SK-N-SH (cell line): ENCODE data around the gene LRRC75A. TPM values are rescaled to one million over a fixed set of nuclear protein-coding genes. Genes with fewer than 3 reads are reported as not detected.

Experiments
- CTCF ChIA-PET: fragments of 300-600, 350-600 bp; formaldehyde crosslinking; extraction: SDS; loops from one replicate; lab custom pipeline; 2021; lab: Yijun Ruan, JAX
- POLR2A ChIA-PET: fragments of 350-600 bp; sonication (Branson Sonifier 250); formaldehyde crosslinking; extraction: SDS; loops from one replicate; lab custom pipeline; 2020; ENCODE audit warnings: antibody characterized with exemption, inconsistent platforms; lab: Yijun Ruan, JAX
- DNase-seq: peaks from one replicate; pipeline ENCODE4 v3.0.0; 2012
- H2AFZ ChIP-seq: fragments of 200-600 bp; sonication (generic); 2 replicates; pipeline ENCODE4 v1.8.1; 2016; ENCODE audit warnings: antibody characterized with exemption, mild to moderate bottlenecking, low read depth
- H3F3A ChIP-seq: fragments of 200-600 bp; sonication (generic); replicated peaks from 2 replicates; pipeline ENCODE3; 2016; ENCODE audit warnings: antibody characterized with exemption, mild to moderate bottlenecking; ENCODE audit not compliant: insufficient read depth
- H3K27ac ChIP-seq, 2 experiments: fragments of 200-500 bp in 1 of 2; fragments of 200-600 bp in 1 of 2; sonication (Bioruptor generic) in 1 of 2; sonication (generic), shearing (Covaris generic) in 1 of 2; 2 replicates each; pipeline versions ENCODE4 v1.5.1 to v1.6.1; 2014 to 2016; ENCODE audit warnings: low read depth in 2 of 2, inconsistent platforms in 1 of 2, low read length in 1 of 2, mild to moderate bottlenecking in 1 of 2, mixed read lengths in 1 of 2
- H3K27me3 ChIP-seq: fragments of 200-600 bp; sonication (generic), shearing (Covaris generic); 2 replicates; pipeline ENCODE4 v1.6.1; 2016; ENCODE audit warnings: mixed run types; ENCODE audit not compliant: insufficient read depth
- H3K36me3 ChIP-seq, 2 experiments: fragments of 200-500 bp in 1 of 2; fragments of 200-600 bp in 1 of 2; sonication (Bioruptor generic) in 1 of 2; sonication (generic) in 1 of 2; replicated peaks in 1 of 2; 2 replicates each; pipeline versions ENCODE3 to v1.5.1; 2014 to 2016; ENCODE audit warnings: low read length in 1 of 2, mild to moderate bottlenecking in 1 of 2; ENCODE audit not compliant: insufficient read depth in 2 of 2, control insufficient read depth in 1 of 2
- H3K4me1 ChIP-seq, 2 experiments: fragments of 200-500 bp in 1 of 2; fragments of 200-600 bp in 1 of 2; sonication (Bioruptor generic) in 1 of 2; sonication (generic), shearing (Covaris generic) in 1 of 2; 2 replicates each; pipeline versions ENCODE4 v1.5.1 to v1.6.1; 2014 to 2016; ENCODE audit warnings: low read depth in 1 of 2, low read length in 1 of 2, mixed run types in 1 of 2; ENCODE audit not compliant: insufficient read depth in 2 of 2, control insufficient read depth in 1 of 2
- H3K4me2 ChIP-seq: fragments of 200-600 bp; sonication (generic), shearing (Covaris generic); 2 replicates; pipeline ENCODE4 v1.6.1; 2017; ENCODE audit warnings: mixed run types
- H3K4me3 ChIP-seq, 2 experiments: fragments of 200-500 bp in 1 of 2; fragments of 200-600 bp in 1 of 2; sonication (Bioruptor generic) in 1 of 2; sonication (generic), shearing (Covaris generic) in 1 of 2; 2 replicates each; pipeline versions ENCODE4 v1.5.1 to v1.8.1; 2014 to 2016; ENCODE audit warnings: low read depth in 2 of 2, inconsistent platforms in 1 of 2, low read length in 1 of 2, mild to moderate bottlenecking in 1 of 2, mixed read lengths in 1 of 2, moderate library complexity in 1 of 2
- H3K79me2 ChIP-seq: fragments of 200-600 bp; sonication (generic); 2 replicates; pipeline ENCODE4 v1.8.1; 2017; ENCODE audit warnings: mild to moderate bottlenecking; ENCODE audit not compliant: insufficient read depth
- H3K9ac ChIP-seq: fragments of 200-600 bp; sonication (generic); 2 replicates; pipeline ENCODE4 v1.6.1; 2017; ENCODE audit warnings: mixed run types
- H3K9me2 ChIP-seq: fragments of 200-600 bp; sonication (generic); 2 replicates; pipeline ENCODE4 v1.6.1; 2017; ENCODE audit warnings: mixed run types
- H3K9me3 ChIP-seq: fragments of 200-600 bp; sonication (generic); 2 replicates; pipeline ENCODE4 v1.6.1; 2017; ENCODE audit warnings: mixed run types, mild to moderate bottlenecking, moderate library complexity
- H4K20me1 ChIP-seq: fragments of 200-600 bp; sonication (generic); 2 replicates; pipeline ENCODE4 v1.6.1; 2017; ENCODE audit warnings: mild to moderate bottlenecking, mixed run types; ENCODE audit not compliant: insufficient read depth
- CHD2 ChIP-seq: fragments of 150-350 bp; IDR thresholded peaks from 2 replicates; pipeline ENCODE4 v1.6.1; 2018; ENCODE audit warnings: low read length; ENCODE audit not compliant: partially characterized antibody
- EP300 ChIP-seq, 2 experiments: IDR thresholded peaks; 2 replicates each; pipeline versions ENCODE4 v1.4.0 to v1.6.1; 2012; ENCODE audit warnings: borderline replicate concordance in 1 of 2, low read depth in 1 of 2, low read length in 1 of 2
- EZH2phosphoT487 ChIP-seq: fragments of 200-600 bp; sonication (generic); IDR thresholded peaks from 2 replicates; pipeline ENCODE4 v1.6.1; 2017; ENCODE audit warnings: low read depth, mixed run types, mild to moderate bottlenecking, antibody characterized with exemption, moderate library complexity, borderline replicate concordance
- FOSL2 ChIP-seq: IDR thresholded peaks from 2 replicates; pipeline ENCODE4 v1.4.0; 2012; ENCODE audit warnings: low read depth, mild to moderate bottlenecking, moderate library complexity, borderline replicate concordance
- FOXJ3 ChIP-seq: sonication (generic); formaldehyde crosslinking; IDR thresholded peaks from 2 replicates; pipeline ENCODE4 v1.5.1; 2020; ENCODE audit warnings: mild to moderate bottlenecking, missing genetic modification reagents
- GATA2 ChIP-seq: sonication (generic); formaldehyde crosslinking; IDR thresholded peaks from 2 replicates; pipeline ENCODE4 v1.5.0; 2020; ENCODE audit warnings: mild to moderate bottlenecking, missing genetic modification reagents
- IRF3 ChIP-seq: fragments of 150-350 bp; IDR thresholded peaks from 2 replicates; pipeline ENCODE4 v1.6.1; 2016; ENCODE audit warnings: mild to moderate bottlenecking, low read depth, low read length
- JUND ChIP-seq: IDR thresholded peaks from 2 replicates; pipeline ENCODE4 v1.4.0; 2012
- MEF2A ChIP-seq: IDR thresholded peaks from 2 replicates; pipeline ENCODE4 v1.4.0; 2012; ENCODE audit warnings: low read depth, borderline replicate concordance
- NRF1 ChIP-seq: IDR thresholded peaks from 2 replicates; pipeline ENCODE4 v1.6.1; 2012; ENCODE audit warnings: low read depth, mild to moderate bottlenecking, low read length
- PBX3 ChIP-seq: IDR thresholded peaks from 2 replicates; pipeline ENCODE4; 2012
- RXRA ChIP-seq: IDR thresholded peaks from 2 replicates; pipeline ENCODE4 v1.4.0; 2012; ENCODE audit warnings: low read depth, mild to moderate bottlenecking, borderline replicate concordance
- SIN3A ChIP-seq: IDR thresholded peaks from 2 replicates; pipeline ENCODE4 v1.6.1; 2012; ENCODE audit warnings: low read depth, mild to moderate bottlenecking, low read length, moderate library complexity, borderline replicate concordance
- TAF1 ChIP-seq: IDR thresholded peaks from 2 replicates; pipeline ENCODE4 v1.6.1; 2012; ENCODE audit warnings: low read depth, mild to moderate bottlenecking, low read length, moderate library complexity, borderline replicate concordance
- TEAD4 ChIP-seq: IDR thresholded peaks from 2 replicates; pipeline ENCODE4 v1.4.0; 2012; ENCODE audit warnings: mild to moderate bottlenecking, borderline replicate concordance; ENCODE audit not compliant: insufficient read depth
- USF1 ChIP-seq: IDR thresholded peaks from 2 replicates; pipeline ENCODE4 v1.4.0; 2012; ENCODE audit warnings: low read depth, borderline replicate concordance
- USF2 ChIP-seq: fragments of 150-350 bp; IDR thresholded peaks from 2 replicates; pipeline ENCODE4 v1.6.1; 2017; ENCODE audit warnings: antibody characterized with exemption, low read length, low read depth, borderline replicate concordance
- YY1 ChIP-seq: IDR thresholded peaks from 2 replicates; pipeline ENCODE4 v1.4.0; 2012; ENCODE audit warnings: low read depth, mild to moderate bottlenecking
- WGBS: methylation state at CpG from one replicate; pipeline ENCODE4 v1.1.6; 2017; ENCODE audit warnings: low lambda C conversion rate; 5-methylcytosine and 5-hydroxymethylcytosine counted together
- polyA plus RNA-seq, 3 experiments: library from polyadenylated mRNA; depleted of rRNA; stranded (reverse); fragments of >200 nt; gene quantifications; 2 replicates each; pipeline ENCODE4 v1.2.3, GENCODE V29; 2012
- TF ChIP-seq, protein P1 (sequence below): IDR thresholded peaks from 2 replicates; pipeline ENCODE4 v1.6.1; 2012; ENCODE audit warnings: mild to moderate bottlenecking, low read depth, low read length, moderate library complexity

Gene LRRC75A
- polyA plus RNA-seq, 1 of the 3 experiments (the other 2 are of a cell fraction) = 1.2 TPM

DNA sequence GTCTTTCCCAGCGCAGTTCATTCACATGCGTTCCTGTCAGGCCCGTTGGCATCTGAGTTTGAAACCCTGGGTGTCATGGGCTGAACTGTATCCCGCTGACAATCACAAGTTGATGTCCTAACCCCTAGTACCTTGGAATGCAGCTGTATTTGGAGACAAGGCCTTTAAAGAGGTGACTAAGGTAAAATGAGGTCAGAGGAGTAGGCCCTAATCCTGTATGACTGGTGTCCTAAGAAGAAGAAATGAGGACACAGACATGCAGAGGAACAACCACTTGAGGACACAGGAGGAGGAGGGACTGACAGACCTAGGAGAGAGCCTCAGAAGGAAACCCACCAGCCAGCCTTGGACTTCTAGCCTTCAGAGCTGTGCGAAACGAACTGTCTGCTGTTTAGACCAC is 43.5 kb downstream of the LRRC75A start:
- Histone ChIP-seq H3K4me2 (no peak overlapping the region), H3K36me3 (peaks cover 15 to 28% of the 10 kb centered on the region in 2 experiments), H3F3A (peaks cover 40% of the 10 kb centered on the region), H3K4me1 (peaks cover 0 to 12% of the 10 kb centered on the region in 2 experiments; a peak in 1 of 4 replicates), H3K4me3 (no peak overlapping the region), H3K9me3 (no peaks in the 10 kb centered on the region), H3K9ac (no peak overlapping the region), H3K79me2 (no peaks in the 10 kb centered on the region), H2AFZ (no peak overlapping the region), H3K27ac (no peak overlapping the region), H4K20me1 (peaks cover 47% of the 10 kb centered on the region), H3K9me2 (no peaks in the 10 kb centered on the region), H3K27me3 (no peaks in the 10 kb centered on the region)
- POLR2A ChIA-PET = no interaction called here
- 82% methylated on average over 6 of the region's 6 CpGs for WGBS
- TF ChIP-seq IRF3 = no peak
- CTCF ChIA-PET = interaction anchor here (1.5 to 33.7 kb wide), 2 partner anchors 15 to 72 kb away, joined by 6 to 746 read pairs; no protein-coding TSS in a partner anchor
- no peak for DNase-seq

GRCh38 chr17:16447676-16448075 is 44.3 kb downstream of the LRRC75A start:
- Histone ChIP-seq H3K9me3 (no peaks in the 10 kb centered on the region), H3K4me2 (no peak overlapping the region), H3K4me3 (no peak overlapping the region), H3K79me2 (peaks cover 7% of the 10 kb centered on the region; the same call in 1 of the 2 replicates), H3K27me3 (no peaks in the 10 kb centered on the region), H3F3A (peaks cover 40% of the 10 kb centered on the region), H4K20me1 (peaks cover 55% of the 10 kb centered on the region), H3K9me2 (no peaks in the 10 kb centered on the region), H3K4me1 (peaks cover 4 to 14% of the 10 kb centered on the region in 2 experiments; a peak in 1 of 4 replicates), H3K9ac (no peak overlapping the region), H3K36me3 (peaks cover 20 to 36% of the 10 kb centered on the region in 2 experiments), H2AFZ (no peak overlapping the region)
- ChIA-PET CTCF (interaction anchor here (1.5 to 33.7 kb wide), 2 partner anchors 16 to 73 kb away, joined by 6 to 746 read pairs; no protein-coding TSS in a partner anchor), POLR2A (no interaction called here)
- WGBS = 83% methylated on average over 5 of the region's 8 CpGs
- no peak for TF ChIP-seq USF2
- TF ChIP-seq NRF1 = no peak
- no peak for TF ChIP-seq JUND
- TF ChIP-seq TEAD4 = no peak
- TF ChIP-seq, protein P1, sequence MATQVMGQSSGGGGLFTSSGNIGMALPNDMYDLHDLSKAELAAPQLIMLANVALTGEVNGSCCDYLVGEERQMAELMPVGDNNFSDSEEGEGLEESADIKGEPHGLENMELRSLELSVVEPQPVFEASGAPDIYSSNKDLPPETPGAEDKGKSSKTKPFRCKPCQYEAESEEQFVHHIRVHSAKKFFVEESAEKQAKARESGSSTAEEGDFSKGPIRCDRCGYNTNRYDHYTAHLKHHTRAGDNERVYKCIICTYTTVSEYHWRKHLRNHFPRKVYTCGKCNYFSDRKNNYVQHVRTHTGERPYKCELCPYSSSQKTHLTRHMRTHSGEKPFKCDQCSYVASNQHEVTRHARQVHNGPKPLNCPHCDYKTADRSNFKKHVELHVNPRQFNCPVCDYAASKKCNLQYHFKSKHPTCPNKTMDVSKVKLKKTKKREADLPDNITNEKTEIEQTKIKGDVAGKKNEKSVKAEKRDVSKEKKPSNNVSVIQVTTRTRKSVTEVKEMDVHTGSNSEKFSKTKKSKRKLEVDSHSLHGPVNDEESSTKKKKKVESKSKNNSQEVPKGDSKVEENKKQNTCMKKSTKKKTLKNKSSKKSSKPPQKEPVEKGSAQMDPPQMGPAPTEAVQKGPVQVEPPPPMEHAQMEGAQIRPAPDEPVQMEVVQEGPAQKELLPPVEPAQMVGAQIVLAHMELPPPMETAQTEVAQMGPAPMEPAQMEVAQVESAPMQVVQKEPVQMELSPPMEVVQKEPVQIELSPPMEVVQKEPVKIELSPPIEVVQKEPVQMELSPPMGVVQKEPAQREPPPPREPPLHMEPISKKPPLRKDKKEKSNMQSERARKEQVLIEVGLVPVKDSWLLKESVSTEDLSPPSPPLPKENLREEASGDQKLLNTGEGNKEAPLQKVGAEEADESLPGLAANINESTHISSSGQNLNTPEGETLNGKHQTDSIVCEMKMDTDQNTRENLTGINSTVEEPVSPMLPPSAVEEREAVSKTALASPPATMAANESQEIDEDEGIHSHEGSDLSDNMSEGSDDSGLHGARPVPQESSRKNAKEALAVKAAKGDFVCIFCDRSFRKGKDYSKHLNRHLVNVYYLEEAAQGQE = no peak
- TF ChIP-seq MEF2A = no peak
- no peak for TF ChIP-seq CHD2
- TF ChIP-seq YY1 = no peak
- no peak for TF ChIP-seq EP300 (IDR thresholded peaks at IDR 0.05; ENCODE audit: borderline replicate concordance in 1 of 2, low read depth in 1 of 2, low read length in 1 of 2)
- TF ChIP-seq PBX3 = no peak
- TF ChIP-seq GATA2 (CRISPR knock-in tag) = no peak
- TF ChIP-seq FOSL2 = no peak
- no peak for TF ChIP-seq SIN3A
- TF ChIP-seq RXRA = no peak
- TF ChIP-seq USF1 = no peak
- TF ChIP-seq EZH2phosphoT487 = no peak
- TF ChIP-seq TAF1 = no peak
- TF ChIP-seq FOXJ3 (CRISPR knock-in tag) = no peak
- TF ChIP-seq, all 33 proteins: peak for 0
- no peak overlapping the region for H3K27ac ChIP-seq
- DNase-seq = no peak
